ENCODE measurements around the gene CD63. TPM values are rescaled to one million over a fixed set of nuclear protein-coding genes. Genes with fewer than 3 reads are reported as not detected.

The CD63 gene
- total RNA-seq, 4 donors from 2014 or later: 500 to 856 (median 792) TPM

GRCh38 chr12:55724940-55725309, 3.9 kb downstream of the CD63 start:
- 16% methylated on average over 2 of the region's 3 CpGs; no CpG with 5 or more reads in 1 of the 2 donors for WGBS, 2 donors (ENCODE audit: low coverage in 1 of 2)
- TF ChIP-seq POLR2A (IDR thresholded peaks at IDR 0.05) (no peak), POLR2AphosphoS5 (IDR thresholded peaks at IDR 0.05) (no peak), CTCF (IDR thresholded peaks at IDR 0.05) (no peak), EP300 (IDR thresholded peaks at IDR 0.05) (no peak)
- peak overlapping the region in 3 of 4 donors; percentile 73 to 98 (median 96) for H3K27ac ChIP-seq
- H3K36me3 ChIP-seq: peaks cover 0 to 36% of the 10 kb centered on the region in 2 donors
- H3K27me3 ChIP-seq: no peaks in the 10 kb centered on the region
- no peaks in the 10 kb centered on the region for H3K9me3 ChIP-seq
- no peak for ATAC-seq
- no peak overlapping the region for H3K4me3 ChIP-seq
- H3K4me1 ChIP-seq: peaks cover 6 to 85% (median 55%) of the 10 kb centered on the region in 3 donors

GRCh38 chr12:55724226-55724939, 4.4 kb downstream of the CD63 start:
- no peak for ATAC-seq
- H3K9me3 ChIP-seq: no peaks in the 10 kb centered on the region
- no peaks in the 10 kb centered on the region for H3K27me3 ChIP-seq
- peaks cover 8 to 85% (median 60%) of the 10 kb centered on the region in 3 donors for H3K4me1 ChIP-seq
- H3K4me3 ChIP-seq: no peak overlapping the region
- TF ChIP-seq CTCF (IDR thresholded peaks at IDR 0.05) (peak in 3 of 4 experiments; percentile 71 to 75 (median 75)), POLR2A (IDR thresholded peaks at IDR 0.05) (no peak)
- H3K27ac ChIP-seq: peak overlapping the region in 3 of 4 donors; percentile 73 to 98 (median 96)
- 0 to 20% methylated on average over 2 to 4 of the region's 11 CpGs for WGBS, 2 donors (ENCODE audit: low coverage in 1 of 2)
- peaks cover 0 to 36% of the 10 kb centered on the region in 2 donors for H3K36me3 ChIP-seq

- Histone ChIP-seq H3K27ac (peak overlapping the region; percentile 8 to 98 (median 84)), H3K27me3 (no peaks in the 10 kb centered on the region), H3K4me1 (peaks cover 15 to 92% (median 67%) of the 10 kb centered on the region in 3 donors), H3K36me3 (peaks cover 0 to 36% of the 10 kb centered on the region in 2 donors), H3K4me3 (no peak overlapping the region), H3K9me3 (no peaks in the 10 kb centered on the region)
- TF ChIP-seq POLR2A (IDR thresholded peaks at IDR 0.05) (no peak), CTCF (IDR thresholded peaks at IDR 0.05) (no peak), EP300 (IDR thresholded peaks at IDR 0.05) (no peak), POLR2AphosphoS5 (IDR thresholded peaks at IDR 0.05) (no peak)
- WGBS, 2 donors (ENCODE audit: low coverage in 1 of 2): 21 to 28% methylated on average over 6 to 7 of the region's 10 CpGs
- ATAC-seq: no peak
These were observed 5.1 kb downstream of the CD63 start for GRCh38 chr12:55723516-55724225.

GRCh38 chr12:55722948-55723347, 5.9 kb downstream of the CD63 start:
- Histone ChIP-seq H3K27ac (peak overlapping the region in 3 of 4 donors; percentile 73 to 98 (median 96)), H3K4me3 (no peak overlapping the region), H3K9me3 (no peaks in the 10 kb centered on the region), H3K4me1 (peaks cover 23 to 99% (median 74%) of the 10 kb centered on the region in 3 donors), H3K27me3 (no peaks in the 10 kb centered on the region), H3K36me3 (peaks cover 0 to 36% of the 10 kb centered on the region in 2 donors)
- TF ChIP-seq POLR2A (IDR thresholded peaks at IDR 0.05): no peak
- no peak for TF ChIP-seq CTCF (IDR thresholded peaks at IDR 0.05)
- peak; percentile 17 for TF ChIP-seq POLR2AphosphoS5 (IDR thresholded peaks at IDR 0.05)
- TF ChIP-seq EP300 (IDR thresholded peaks at IDR 0.05): no peak
- ATAC-seq: no peak
- WGBS, 2 donors (ENCODE audit: low coverage in 1 of 2): 80 to 89% methylated on average over 2 to 6 of the region's 8 CpGs
